Measurements from ENCODE around the gene WDR5. TPM values are rescaled to one million over a fixed set of nuclear protein-coding genes. Genes with fewer than 3 reads are reported as not detected.

The WDR5 gene
- polyA plus RNA-seq, 2 of the 4 experiments (the other 2 are of a cell fraction): 37.9 to 46.0 TPM

DNA sequence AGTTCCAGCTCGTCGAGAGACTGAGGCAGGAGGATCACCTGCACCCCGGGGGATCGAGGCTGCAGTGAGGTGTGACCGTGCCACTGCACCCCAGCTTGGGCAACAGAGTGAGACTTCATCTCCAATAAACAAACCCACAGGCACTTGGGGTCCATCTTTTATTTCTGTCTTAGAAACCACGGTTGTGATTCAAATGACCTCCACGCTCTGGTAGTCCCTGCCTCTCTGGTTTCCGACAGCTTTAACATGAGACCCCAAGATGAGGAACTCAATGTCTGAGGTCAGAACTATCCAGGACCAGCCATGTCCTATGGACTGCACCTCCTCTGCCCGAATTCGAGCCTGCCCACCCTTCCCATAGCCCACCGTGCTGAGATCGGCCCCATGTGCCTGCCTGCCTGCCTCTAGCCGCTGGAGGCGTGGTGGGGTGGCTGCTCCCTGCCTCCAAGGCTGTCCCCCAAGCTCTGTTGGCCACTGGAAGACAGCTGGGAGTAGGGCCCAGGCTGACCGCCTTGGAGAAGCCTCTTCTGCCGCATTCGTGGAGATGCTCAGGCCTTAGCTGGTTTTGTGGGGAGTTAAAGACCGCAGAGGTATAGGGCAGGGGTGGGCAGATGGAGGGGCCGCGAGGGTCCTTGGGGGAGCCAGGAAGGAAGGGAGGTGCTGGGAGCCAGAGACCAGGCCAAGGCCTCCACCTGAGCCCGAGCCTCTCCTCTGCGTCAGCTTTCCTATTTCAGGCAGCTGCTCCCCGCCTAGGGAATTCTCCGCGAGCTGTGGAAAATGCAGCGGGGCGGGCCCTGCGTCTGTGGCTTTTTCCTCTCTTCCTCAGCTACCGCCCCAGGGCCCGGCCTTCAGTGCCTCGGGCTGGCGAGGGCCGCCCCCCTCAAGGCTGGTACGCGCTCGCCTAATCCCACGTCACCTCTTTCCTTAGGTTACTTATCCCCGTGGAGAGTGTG, 6.9 kb upstream of the WDR5 start:
- Histone ChIP-seq H3K4me2 (no peak overlapping the region), H3K4me1 (peaks cover 9% of the 10 kb centered on the region), H3K4me3 (no peak overlapping the region), H3K9me3 (no peaks in the 10 kb centered on the region), H3K27ac (no peak overlapping the region)
- no peak for ATAC-seq
- no peak for TF ChIP-seq JUN (IDR thresholded peaks at IDR 0.05)
- no peak for TF ChIP-seq CBX8 (IDR thresholded peaks at IDR 0.05)
- no peak for TF ChIP-seq FOSL2 (IDR thresholded peaks at IDR 0.05)
- TF ChIP-seq FOSL2 (CRISPR knock-in tag; IDR thresholded peaks at IDR 0.05): no peak
- no peak for TF ChIP-seq REST (IDR thresholded peaks at IDR 0.05)
- TF ChIP-seq FOSB (CRISPR knock-in tag; IDR thresholded peaks at IDR 0.05): no peak
- TF ChIP-seq NR3C1 (IDR thresholded peaks at IDR 0.05): no peak
- no peak for TF ChIP-seq ATOH8 (CRISPR knock-in tag; IDR thresholded peaks at IDR 0.05; ENCODE audit: low read depth)
- no peak for TF ChIP-seq KDM1A (IDR thresholded peaks at IDR 0.05; ENCODE audit: low read depth)
- TF ChIP-seq CHD4 (IDR thresholded peaks at IDR 0.05; ENCODE audit: borderline replicate concordance): no peak
- no peak for TF ChIP-seq NFE2L2 (conservative IDR thresholded peaks at IDR 0.05; ENCODE audit: low read length)
- no peak for TF ChIP-seq USF2 (IDR thresholded peaks at IDR 0.05)
- TF ChIP-seq GATA3 (IDR thresholded peaks at IDR 0.05; ENCODE audit: borderline replicate concordance): no peak
- TF ChIP-seq FOXS1 (CRISPR knock-in tag; IDR thresholded peaks at IDR 0.05): no peak
- no peak for TF ChIP-seq ZC3H11A (IDR thresholded peaks at IDR 0.05)
- TF ChIP-seq NPAS2 (CRISPR knock-in tag; IDR thresholded peaks at IDR 0.05; ENCODE audit: borderline replicate concordance): no peak
- TF ChIP-seq HOXB13 (CRISPR knock-in tag; IDR thresholded peaks at IDR 0.05; ENCODE audit: low read depth): no peak
- no peak for TF ChIP-seq KDM5A (IDR thresholded peaks at IDR 0.05)
- TF ChIP-seq MAZ (IDR thresholded peaks at IDR 0.05; ENCODE audit: borderline replicate concordance, low read depth, low read length): no peak
- TF ChIP-seq BCL3 (IDR thresholded peaks at IDR 0.05): no peak
- no peak for DNase-seq (ENCODE audit: low read depth in 1 of 2, low spot score in 1 of 2)
- POLR2A ChIA-PET: no interaction called here
- WGBS (ENCODE audit: missing lambda C conversion rate): 80% methylated on average over 36 of the region's 38 CpGs
- CTCF ChIA-PET: interaction anchor here (1.4 to 1.5 kb wide), 2 partner anchors 10 to 41 kb away, joined by 3 to 4 read pairs; no protein-coding TSS in a partner anchor
- FAIRE-seq: no peak

Measured in A549 (cell line).